Measurements from ENCODE around the gene SPRY1. TPM values are rescaled to one million over a fixed set of nuclear protein-coding genes. Genes with fewer than 3 reads are reported as not detected.

SPRY1 gene
- total RNA-seq, 1 experiment from 2014 or later = 38.5 TPM

DNA sequence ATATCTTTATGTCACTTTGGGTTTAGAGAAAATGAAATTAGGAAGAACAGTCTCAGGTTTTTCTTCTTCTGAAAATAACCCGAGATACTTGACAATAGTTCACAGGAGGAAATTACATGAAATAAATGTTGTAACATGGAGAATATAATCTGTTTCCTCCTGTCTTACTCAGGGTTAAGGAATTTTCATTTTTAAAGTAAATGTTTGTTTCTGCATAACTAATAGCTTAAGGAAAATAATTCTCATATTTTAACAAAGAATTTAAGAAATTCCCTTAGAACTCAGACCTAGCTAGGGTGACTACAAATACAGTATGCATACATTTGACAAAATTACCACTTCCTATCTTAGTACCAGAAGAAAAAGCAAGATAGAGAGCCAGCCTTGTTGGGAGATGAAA is 17.2 kb upstream of the SPRY1 start:
- intact Hi-C loops (cut with micrococcal nuclease; ENCODE audit: unreplicated experiment) = no loop called here
- CTCF ChIA-PET = no interaction called here

DNA sequence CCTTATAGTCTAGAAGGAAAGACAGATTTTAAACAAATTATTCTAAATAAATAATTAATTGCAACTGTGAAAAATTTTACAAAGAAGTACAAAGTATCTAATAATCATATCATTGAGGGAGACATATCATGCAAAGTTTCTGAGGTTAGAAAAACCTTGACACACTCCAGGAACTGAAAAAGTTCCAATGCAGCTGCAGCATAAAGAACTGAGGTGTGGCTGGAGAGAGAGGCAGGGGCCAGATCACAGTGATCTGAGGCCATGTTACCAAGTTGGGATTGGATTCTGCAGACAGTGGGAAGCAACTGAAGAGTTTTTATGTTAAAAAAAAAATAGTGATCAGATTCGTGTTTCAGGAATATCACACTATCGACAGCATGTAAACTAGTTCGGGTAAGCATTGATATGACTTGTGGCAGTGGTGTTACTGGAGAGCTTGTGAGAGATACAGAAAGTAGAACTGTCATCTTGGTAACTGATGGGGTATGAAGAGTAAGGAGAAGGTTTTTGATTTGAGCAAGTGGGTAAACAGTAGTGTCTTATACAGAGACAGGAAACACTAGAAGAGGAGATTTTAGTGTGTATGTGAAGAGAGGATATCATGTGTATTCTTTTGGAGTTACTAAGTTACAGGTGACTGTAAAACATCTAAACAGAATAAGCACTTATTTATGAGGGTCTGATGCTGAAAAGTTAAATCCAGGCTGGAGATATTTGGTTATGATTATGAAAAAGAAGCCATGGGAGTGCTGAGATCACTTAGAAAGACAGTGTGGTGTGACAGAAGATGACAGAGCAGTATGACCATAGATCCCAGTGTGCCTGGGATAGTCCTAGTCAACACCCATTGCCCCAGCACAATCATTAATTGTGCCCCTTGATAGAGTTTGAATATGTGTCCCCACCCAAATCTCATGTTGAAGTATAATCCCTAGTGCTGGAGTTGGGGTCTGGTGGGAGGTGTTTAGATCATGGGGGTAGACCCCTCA is 15.6 kb upstream of the SPRY1 start:
- BruUV-seq (replicated peaks) = no TSS peak
- TF ChIP-seq, protein P1, sequence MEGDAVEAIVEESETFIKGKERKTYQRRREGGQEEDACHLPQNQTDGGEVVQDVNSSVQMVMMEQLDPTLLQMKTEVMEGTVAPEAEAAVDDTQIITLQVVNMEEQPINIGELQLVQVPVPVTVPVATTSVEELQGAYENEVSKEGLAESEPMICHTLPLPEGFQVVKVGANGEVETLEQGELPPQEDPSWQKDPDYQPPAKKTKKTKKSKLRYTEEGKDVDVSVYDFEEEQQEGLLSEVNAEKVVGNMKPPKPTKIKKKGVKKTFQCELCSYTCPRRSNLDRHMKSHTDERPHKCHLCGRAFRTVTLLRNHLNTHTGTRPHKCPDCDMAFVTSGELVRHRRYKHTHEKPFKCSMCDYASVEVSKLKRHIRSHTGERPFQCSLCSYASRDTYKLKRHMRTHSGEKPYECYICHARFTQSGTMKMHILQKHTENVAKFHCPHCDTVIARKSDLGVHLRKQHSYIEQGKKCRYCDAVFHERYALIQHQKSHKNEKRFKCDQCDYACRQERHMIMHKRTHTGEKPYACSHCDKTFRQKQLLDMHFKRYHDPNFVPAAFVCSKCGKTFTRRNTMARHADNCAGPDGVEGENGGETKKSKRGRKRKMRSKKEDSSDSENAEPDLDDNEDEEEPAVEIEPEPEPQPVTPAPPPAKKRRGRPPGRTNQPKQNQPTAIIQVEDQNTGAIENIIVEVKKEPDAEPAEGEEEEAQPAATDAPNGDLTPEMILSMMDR (IDR thresholded peaks at IDR 0.05; ENCODE audit: unreplicated experiment) = no peak
- Mint-ChIP-seq H3K9me3 (ENCODE audit: low read depth, unreplicated experiment) (no peaks in the 10 kb centered on the region), H3K4me3 (ENCODE audit: low read depth, unreplicated experiment) (no peak overlapping the region), H3K4me1 (ENCODE audit: low read depth, unreplicated experiment) (no peaks in the 10 kb centered on the region), H3K36me3 (ENCODE audit: insufficient read depth, unreplicated experiment) (no peaks in the 10 kb centered on the region), H3K27ac (ENCODE audit: unreplicated experiment) (no peak overlapping the region), H3K27me3 (ENCODE audit: unreplicated experiment) (no peaks in the 10 kb centered on the region)
- DNase-seq = no peak
- intact Hi-C loops (cut with micrococcal nuclease; ENCODE audit: unreplicated experiment) = no loop called here
- CTCF ChIA-PET = no interaction called here

More for the DNA sequence above, 17.2 kb upstream of the SPRY1 start:
- H3K27ac Mint-ChIP-seq (ENCODE audit: unreplicated experiment) = no peak overlapping the region
- no peaks in the 10 kb centered on the region for H3K4me1 Mint-ChIP-seq (ENCODE audit: low read depth, unreplicated experiment)
- DNase-seq = no peak
- no TSS peak for BruUV-seq (replicated peaks)
- no peak overlapping the region for H3K4me3 Mint-ChIP-seq (ENCODE audit: low read depth, unreplicated experiment)
- TF ChIP-seq, protein P1 (IDR thresholded peaks at IDR 0.05; ENCODE audit: unreplicated experiment) = no peak
- no peaks in the 10 kb centered on the region for H3K27me3 Mint-ChIP-seq (ENCODE audit: unreplicated experiment)
- H3K9me3 Mint-ChIP-seq (ENCODE audit: low read depth, unreplicated experiment) = no peaks in the 10 kb centered on the region
- no peaks in the 10 kb centered on the region for H3K36me3 Mint-ChIP-seq (ENCODE audit: insufficient read depth, unreplicated experiment)

DNA sequence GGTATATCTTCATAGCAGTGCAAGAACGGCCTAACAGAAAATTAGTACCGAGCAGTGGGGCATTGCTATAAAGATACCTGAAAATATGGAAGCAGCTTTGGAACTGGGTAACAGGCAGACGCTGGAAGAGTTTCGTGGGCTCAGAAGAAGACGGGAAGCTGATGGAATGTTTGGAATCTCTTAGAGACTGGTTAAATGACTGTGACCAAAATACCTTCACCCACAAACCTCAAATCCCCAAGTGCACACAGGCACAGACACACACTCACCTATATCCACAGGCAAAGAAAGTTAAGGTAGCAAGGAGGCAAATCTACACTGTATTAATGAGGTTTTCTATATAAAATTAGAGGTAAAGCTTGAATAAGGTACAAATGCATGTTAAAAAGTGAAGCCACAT is 14.6 kb upstream of the SPRY1 start:
- H3K27ac Mint-ChIP-seq (ENCODE audit: unreplicated experiment) = no peak overlapping the region
- TF ChIP-seq, protein P1 (IDR thresholded peaks at IDR 0.05; ENCODE audit: unreplicated experiment) = no peak
- intact Hi-C loops (cut with micrococcal nuclease; ENCODE audit: unreplicated experiment) = no loop called here
- no peak overlapping the region for H3K4me3 Mint-ChIP-seq (ENCODE audit: low read depth, unreplicated experiment)
- H3K4me1 Mint-ChIP-seq (ENCODE audit: low read depth, unreplicated experiment) = no peaks in the 10 kb centered on the region
- no peaks in the 10 kb centered on the region for H3K27me3 Mint-ChIP-seq (ENCODE audit: unreplicated experiment)
- no peak for DNase-seq
- CTCF ChIA-PET = no interaction called here
- no TSS peak for BruUV-seq (replicated peaks)
- no peaks in the 10 kb centered on the region for H3K9me3 Mint-ChIP-seq (ENCODE audit: low read depth, unreplicated experiment)
- H3K36me3 Mint-ChIP-seq (ENCODE audit: insufficient read depth, unreplicated experiment) = no peaks in the 10 kb centered on the region

DNA sequence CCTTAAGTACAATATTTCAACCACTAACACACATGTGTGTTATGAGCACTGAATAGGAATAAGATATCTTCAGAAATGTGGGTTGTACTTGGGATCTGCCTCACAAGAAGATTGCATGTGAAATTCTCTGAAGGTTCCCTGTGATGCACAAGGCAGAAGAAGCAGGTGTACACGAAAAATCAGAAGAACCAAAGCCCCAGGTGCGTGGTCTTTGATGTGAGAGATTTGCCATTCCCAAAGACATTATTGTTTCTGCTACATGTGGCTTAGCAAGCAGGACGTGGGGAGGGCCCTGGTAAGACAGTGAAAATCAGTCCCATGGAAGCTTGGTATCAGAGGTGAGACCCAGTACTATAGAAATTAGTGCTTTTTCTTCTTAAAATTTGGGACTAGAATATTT is 13.0 kb upstream of the SPRY1 start:
- no peaks in the 10 kb centered on the region for H3K4me1 Mint-ChIP-seq (ENCODE audit: low read depth, unreplicated experiment)
- no peak overlapping the region for H3K27ac Mint-ChIP-seq (ENCODE audit: unreplicated experiment)
- TF ChIP-seq, protein P1 (IDR thresholded peaks at IDR 0.05; ENCODE audit: unreplicated experiment) = no peak
- H3K4me3 Mint-ChIP-seq (ENCODE audit: low read depth, unreplicated experiment) = no peak overlapping the region
- BruUV-seq (replicated peaks) = no TSS peak
- CTCF ChIA-PET = no interaction called here
- DNase-seq = no peak
- H3K9me3 Mint-ChIP-seq (ENCODE audit: low read depth, unreplicated experiment) = no peaks in the 10 kb centered on the region
- intact Hi-C loops (cut with micrococcal nuclease; ENCODE audit: unreplicated experiment) = no loop called here
- H3K36me3 Mint-ChIP-seq (ENCODE audit: insufficient read depth, unreplicated experiment) = no peaks in the 10 kb centered on the region
- no peaks in the 10 kb centered on the region for H3K27me3 Mint-ChIP-seq (ENCODE audit: unreplicated experiment)

All from Calu3 (cell line).